H7 (cell line): ENCODE results near the gene RNF182. TPM values are rescaled to one million over a fixed set of nuclear protein-coding genes. Genes with fewer than 3 reads are reported as not detected.
"Not testable (repeated sequence)": the region's sequence is repeated elsewhere in the genome, so short reads cannot be mapped to it uniquely, and the experiment has no call there.

Experiments used
- DNase-seq: peaks from one replicate; pipeline ENCODE4 v3.0.0; 2012
- H3K27me3 ChIP-seq: 2 replicates; pipeline ENCODE4 v1.6.0; 2011; ENCODE audit warnings: mild to moderate bottlenecking, low read length; ENCODE audit not compliant: control insufficient read depth, insufficient read depth
- H3K36me3 ChIP-seq: replicated peaks from 2 replicates; pipeline ENCODE4 v1.5.1; 2011; ENCODE audit warnings: low read length; ENCODE audit not compliant: control insufficient read depth, insufficient read depth
- H3K4me3 ChIP-seq: 2 replicates; pipeline ENCODE4 v1.5.1; 2011; ENCODE audit warnings: low read depth, mild to moderate bottlenecking, control low read depth, low read length, moderate library complexity; ENCODE audit not compliant: insufficient read depth
- total RNA-seq: library from RNA; depleted of rRNA; stranded (reverse); fragments of >200 nt; shearing (Covaris generic); gene quantifications from 2 replicates; pipeline ENCODE4 v1.2.3, GENCODE V29; 2014

Gene RNF182
- total RNA-seq, 1 experiment from 2014 or later = 7.0 TPM

GRCh38 chr6:13971303-13971702 lies 46.6 kb downstream of the RNF182 start:
- no peaks in the 10 kb centered on the region for H3K27me3 ChIP-seq
- no peaks in the 10 kb centered on the region for H3K36me3 ChIP-seq
- no peak for DNase-seq
- no peak overlapping the region for H3K4me3 ChIP-seq

GRCh38 chr6:13972602-13973001 lies 47.9 kb downstream of the RNF182 start:
- not testable (repeated sequence) for H3K36me3 ChIP-seq, H3K4me3 ChIP-seq, DNase-seq, H3K27me3 ChIP-seq

GRCh38 chr6:13973422-13973821 lies 48.7 kb downstream of the RNF182 start:
- DNase-seq, H3K36me3 ChIP-seq, H3K27me3 ChIP-seq, H3K4me3 ChIP-seq: not testable (repeated sequence)

- Histone ChIP-seq H3K4me3 (no peak overlapping the region), H3K27me3 (no peaks in the 10 kb centered on the region), H3K36me3 (no peaks in the 10 kb centered on the region)
- DNase-seq = no peak
Observed at GRCh38 chr6:13978102-13978640, 53.4 kb downstream of the RNF182 start.

DNA sequence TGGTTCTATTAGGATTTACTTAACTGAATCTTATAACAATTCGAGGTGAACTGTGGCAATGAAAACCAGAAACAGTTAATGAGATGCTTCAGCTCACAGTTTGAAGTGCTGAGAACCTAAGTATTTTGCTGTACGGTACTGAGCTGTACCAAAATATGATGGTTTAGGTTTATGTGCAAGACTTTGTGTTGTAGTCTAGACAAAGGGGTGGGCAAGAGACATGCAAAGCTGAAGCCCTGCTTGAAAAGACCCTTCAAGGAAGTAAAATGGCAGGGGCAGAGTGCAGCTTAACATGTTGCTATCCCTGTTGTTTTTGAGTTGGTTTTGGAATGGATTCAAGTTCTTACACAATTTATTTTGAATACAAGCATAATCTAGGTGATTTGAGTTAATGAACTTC lies 54.0 kb downstream of the RNF182 start:
- Histone ChIP-seq H3K4me3 (no peak overlapping the region), H3K36me3 (no peaks in the 10 kb centered on the region), H3K27me3 (no peaks in the 10 kb centered on the region)
- DNase-seq = no peak

- Histone ChIP-seq H3K36me3 (no peaks in the 10 kb centered on the region), H3K27me3 (no peaks in the 10 kb centered on the region), H3K4me3 (no peak overlapping the region)
- no peak for DNase-seq
Observed at GRCh38 chr6:13979284-13980171, 54.8 kb downstream of the RNF182 start.

GRCh38 chr6:13980534-13980933 lies 55.8 kb downstream of the RNF182 start:
- no peak for DNase-seq
- Histone ChIP-seq H3K4me3 (no peak overlapping the region), H3K27me3 (no peaks in the 10 kb centered on the region), H3K36me3 (no peaks in the 10 kb centered on the region)

GRCh38 chr6:13985663-13986325 lies 61.0 kb downstream of the RNF182 start:
- H3K36me3 ChIP-seq = no peaks in the 10 kb centered on the region
- no peak overlapping the region for H3K4me3 ChIP-seq
- DNase-seq = no peak
- H3K27me3 ChIP-seq = no peaks in the 10 kb centered on the region

DNA sequence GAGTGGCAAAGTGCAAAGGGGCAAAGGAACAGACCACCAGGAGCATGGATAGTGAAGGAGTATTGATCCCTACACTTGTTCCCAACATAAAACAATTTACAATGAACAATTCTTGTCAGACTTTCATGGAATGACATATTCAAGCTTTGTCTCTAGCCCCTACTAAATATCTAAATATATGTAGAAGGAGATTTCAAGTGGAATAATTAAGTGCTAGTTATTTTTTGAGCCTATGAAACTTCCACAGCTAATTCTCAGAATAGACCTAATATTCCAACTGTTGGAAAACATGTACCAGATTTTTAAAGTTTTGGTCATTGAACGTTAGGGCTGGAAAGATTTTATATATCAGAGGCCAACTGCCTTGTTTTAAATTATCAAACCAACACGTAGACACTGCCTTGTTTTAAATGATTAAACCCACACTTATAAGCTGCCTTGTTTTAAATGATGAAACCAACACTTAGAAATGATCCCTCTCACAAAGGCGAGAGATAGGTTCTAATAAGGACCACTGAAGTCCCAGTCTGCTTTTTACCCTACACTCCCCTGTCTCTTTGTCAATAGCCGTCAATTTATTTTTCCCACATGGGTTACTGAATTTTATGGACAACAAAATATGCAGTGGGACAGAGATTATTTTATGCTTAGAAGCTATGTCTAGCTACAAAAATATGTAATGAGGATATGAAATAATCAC lies 62.1 kb downstream of the RNF182 start:
- Histone ChIP-seq H3K36me3 (no peaks in the 10 kb centered on the region), H3K4me3 (no peak overlapping the region), H3K27me3 (no peaks in the 10 kb centered on the region)
- DNase-seq = no peak

GRCh38 chr6:13987400-13987865 lies 62.7 kb downstream of the RNF182 start:
- Histone ChIP-seq H3K36me3 (no peaks in the 10 kb centered on the region), H3K4me3 (no peak overlapping the region), H3K27me3 (no peaks in the 10 kb centered on the region)
- no peak for DNase-seq

- no peaks in the 10 kb centered on the region for H3K36me3 ChIP-seq
- H3K27me3 ChIP-seq = no peaks in the 10 kb centered on the region
- DNase-seq = no peak
- H3K4me3 ChIP-seq = no peak overlapping the region
Observed at GRCh38 chr6:13988049-13988738, 63.4 kb downstream of the RNF182 start.

DNA sequence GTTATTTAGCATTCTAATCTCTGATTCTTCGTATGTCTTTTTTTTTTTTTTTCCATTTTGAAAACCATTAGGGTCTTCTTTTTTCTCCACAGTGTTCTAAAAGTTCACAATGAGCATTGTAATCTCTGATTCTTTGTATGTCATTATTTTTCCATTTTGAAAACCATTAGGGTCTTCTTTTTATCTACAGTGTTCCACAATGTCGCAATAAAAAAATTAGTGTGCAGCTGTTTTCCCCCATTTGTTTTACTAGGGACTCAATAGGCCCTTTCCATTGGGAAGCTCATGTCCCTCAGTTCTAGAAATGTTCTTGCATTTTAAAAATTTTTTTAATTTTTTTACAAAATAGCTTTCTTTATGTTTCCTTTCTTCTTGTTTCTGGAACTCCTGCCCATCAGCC lies 64.2 kb downstream of the RNF182 start:
- Histone ChIP-seq H3K27me3 (no peaks in the 10 kb centered on the region), H3K36me3 (no peaks in the 10 kb centered on the region), H3K4me3 (no peak overlapping the region)
- DNase-seq = no peak

DNA sequence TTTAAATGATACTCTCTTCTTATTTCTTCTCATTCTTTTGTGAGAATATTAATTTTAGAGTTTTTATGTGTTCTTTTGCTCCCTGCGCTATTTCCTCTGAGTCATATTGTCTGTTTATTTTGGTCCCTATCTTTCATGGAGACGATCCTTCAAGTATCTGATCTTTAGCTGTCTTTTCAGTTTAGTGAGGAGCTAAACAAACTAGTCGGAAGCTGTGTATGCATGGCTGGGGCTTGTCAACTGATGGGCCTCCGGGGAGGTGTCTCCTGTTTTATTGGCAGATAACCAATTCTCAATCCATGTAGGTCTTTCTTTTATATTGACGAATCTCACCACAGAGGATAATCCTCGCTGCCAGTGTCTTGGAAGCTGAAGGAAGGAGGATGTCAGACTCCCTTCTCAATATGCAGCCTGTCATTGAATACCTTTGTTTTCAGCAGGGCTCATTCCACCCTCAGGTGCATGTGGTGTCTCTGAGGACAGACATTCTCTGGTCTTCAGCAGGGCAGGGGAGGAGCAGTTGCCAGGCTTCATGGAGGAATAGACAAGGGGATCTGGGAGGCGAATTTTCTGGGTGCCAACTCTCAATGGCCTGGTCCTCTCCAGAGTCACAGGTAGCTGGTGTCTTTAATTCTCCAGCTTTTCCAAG lies 64.9 kb downstream of the RNF182 start:
- Histone ChIP-seq H3K4me3 (no peak overlapping the region), H3K36me3 (no peaks in the 10 kb centered on the region), H3K27me3 (no peaks in the 10 kb centered on the region)
- DNase-seq = no peak

- Histone ChIP-seq H3K36me3 (no peaks in the 10 kb centered on the region), H3K4me3 (no peak overlapping the region), H3K27me3 (no peaks in the 10 kb centered on the region)
- no peak for DNase-seq
Observed at GRCh38 chr6:13990796-13991195, 66.0 kb downstream of the RNF182 start.
